Inflammatory macrophage treated with lipopolysaccharide for 4 hours (primary cell): ENCODE results near the gene OSBPL3.

Experiments
- DNase-seq: peaks from one replicate; pipeline ENCODE4 v3.0.0-alpha.2; 2020

The OSBPL3 gene

DNA sequence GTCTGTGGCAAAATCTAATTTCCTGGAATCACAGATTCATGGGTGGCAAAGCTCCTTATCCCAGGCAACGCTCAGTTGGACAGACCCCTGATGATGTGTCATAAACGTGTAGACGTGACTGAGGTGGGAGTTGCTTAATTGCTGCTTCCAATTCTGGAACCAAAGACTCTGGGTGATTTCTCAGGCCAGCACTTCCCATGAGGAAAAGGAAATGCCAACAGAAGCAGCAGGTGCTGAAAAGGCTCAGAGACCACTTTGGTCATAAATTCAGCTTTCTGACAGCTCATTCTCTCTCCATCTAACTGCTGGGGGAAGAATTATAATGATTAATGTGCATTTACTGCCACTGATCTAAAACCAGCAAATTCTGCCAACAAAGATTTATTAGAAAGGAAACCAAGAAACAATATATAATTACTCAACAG is 88.7 kb downstream of the OSBPL3 start:
- DNase-seq, result no peak

DNA sequence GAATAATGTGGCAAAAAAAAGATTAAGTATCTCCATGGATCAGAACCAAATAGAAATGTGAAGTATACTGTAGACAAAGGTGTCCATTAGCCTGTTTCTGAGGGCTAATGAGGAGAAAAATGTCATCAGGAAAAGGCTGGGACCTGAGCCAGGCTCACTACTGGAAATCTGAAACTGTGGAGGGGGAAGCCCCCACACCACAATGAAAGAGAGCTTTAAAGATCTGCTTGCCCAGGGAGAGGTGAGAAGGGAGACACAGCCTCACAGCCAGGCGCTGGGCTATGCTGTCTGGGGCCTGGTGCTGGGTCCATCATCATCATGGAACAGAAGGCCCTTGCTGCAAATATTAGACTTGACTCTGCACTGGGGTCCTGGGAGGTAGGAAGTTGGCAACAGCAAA is 90.4 kb downstream of the OSBPL3 start:
- no peak for DNase-seq

DNA sequence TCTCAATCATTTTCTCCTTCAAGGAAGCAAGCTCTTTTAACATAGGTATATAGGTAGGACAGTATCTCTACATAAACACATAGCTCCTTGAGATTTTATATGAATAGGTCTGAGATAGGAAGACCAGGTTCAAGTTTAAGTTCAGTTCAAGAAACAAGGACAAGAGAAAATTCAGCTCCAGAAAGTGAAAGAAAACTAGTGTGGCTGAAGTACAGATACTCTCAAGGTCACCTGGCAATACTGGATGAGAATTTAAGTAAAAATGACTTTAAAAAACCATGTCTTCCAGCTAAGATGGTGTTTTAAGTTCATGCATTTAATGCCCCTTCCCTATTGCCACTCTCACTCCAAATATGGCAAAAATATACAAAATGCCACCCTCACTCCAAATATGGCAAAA is 91.3 kb downstream of the OSBPL3 start:
- DNase-seq, result no peak

DNA sequence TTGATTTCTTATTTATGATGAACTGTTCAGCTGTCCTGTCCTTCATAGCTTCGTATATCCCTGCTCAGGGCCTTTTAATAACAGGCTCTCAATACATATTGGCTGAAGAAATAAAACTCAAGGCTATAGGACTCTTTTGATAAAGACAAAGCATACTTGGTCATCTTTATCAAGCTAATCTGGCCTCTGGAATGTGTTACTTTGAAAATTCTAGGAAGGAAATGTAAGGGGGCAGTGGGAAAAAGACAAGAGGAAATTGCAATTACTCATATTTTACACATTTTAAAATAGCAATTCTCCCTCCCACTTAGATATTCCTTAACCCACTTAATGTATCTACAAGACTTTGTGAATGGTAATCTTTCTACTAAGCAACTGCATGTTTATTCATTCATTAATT is 94.3 kb downstream of the OSBPL3 start:
- no peak for DNase-seq

DNA sequence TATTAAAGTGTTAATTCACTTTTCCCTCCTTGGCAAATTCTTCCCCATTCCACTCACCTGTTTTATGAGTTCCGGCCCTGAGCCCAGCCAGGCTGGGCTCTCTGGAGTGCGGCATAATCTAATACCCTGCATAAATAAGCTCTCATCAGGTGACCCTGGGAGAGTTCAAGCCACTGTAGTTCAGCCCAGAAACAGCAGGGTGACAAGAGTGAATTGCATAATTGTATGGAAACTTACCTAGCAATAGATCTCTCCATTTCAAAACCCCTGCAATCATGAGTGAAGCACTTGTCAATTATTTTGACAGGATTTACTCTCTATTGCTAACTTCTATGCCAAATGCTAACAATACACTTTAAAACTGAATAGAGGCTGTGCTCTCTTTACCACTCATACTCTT is 94.7 kb downstream of the OSBPL3 start:
- DNase-seq, result no peak

DNA sequence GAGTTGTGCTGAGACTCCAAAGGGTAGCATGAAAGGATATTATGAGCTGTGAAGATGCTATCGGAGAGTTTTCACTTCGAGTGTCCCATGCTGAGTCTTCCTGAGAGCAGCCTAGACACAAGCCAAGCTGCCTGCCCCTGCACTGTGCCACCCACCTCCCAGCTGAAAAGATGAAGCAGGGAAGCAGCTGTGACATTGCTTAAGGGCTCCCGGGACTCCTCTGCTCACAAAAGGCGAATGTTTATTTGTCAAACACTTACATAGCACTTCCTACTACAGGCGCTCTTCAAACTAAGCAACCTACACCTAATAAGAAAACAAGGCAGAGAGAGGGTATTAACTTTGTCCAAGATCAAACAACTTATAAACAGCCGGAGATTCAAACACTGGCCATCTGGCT is 95.6 kb downstream of the OSBPL3 start:
- no peak for DNase-seq

- DNase-seq, result no peak
Measured at GRCh38 chr7:24883622-24884013, 96.4 kb downstream of the OSBPL3 start.

- no peak for DNase-seq
Measured at GRCh38 chr7:24882989-24883621, 96.9 kb downstream of the OSBPL3 start.

GRCh38 chr7:24881623-24882022 is 98.4 kb downstream of the OSBPL3 start:
- no peak for DNase-seq

DNA sequence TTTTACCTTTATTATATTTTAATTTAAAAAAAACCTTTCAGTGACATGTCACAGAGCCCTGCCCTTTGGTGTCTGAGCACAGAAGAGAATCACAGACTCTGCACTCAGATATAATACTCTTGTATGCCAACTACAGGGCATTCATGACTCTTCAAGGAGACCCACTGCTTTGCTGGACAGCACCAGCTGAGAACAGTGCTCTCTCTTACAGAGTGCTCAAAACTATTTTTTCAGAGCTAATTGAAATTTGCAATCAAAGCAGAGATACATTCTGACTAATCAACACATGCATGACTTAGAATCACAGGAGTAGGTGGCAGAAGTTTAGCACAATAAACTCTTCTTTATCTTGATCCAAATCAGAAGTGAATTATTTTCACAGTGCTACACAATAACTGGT is 99.1 kb downstream of the OSBPL3 start:
- DNase-seq, result no peak

- DNase-seq, result no peak
Measured at GRCh38 chr7:24879291-24879690, 100.7 kb downstream of the OSBPL3 start.

DNA sequence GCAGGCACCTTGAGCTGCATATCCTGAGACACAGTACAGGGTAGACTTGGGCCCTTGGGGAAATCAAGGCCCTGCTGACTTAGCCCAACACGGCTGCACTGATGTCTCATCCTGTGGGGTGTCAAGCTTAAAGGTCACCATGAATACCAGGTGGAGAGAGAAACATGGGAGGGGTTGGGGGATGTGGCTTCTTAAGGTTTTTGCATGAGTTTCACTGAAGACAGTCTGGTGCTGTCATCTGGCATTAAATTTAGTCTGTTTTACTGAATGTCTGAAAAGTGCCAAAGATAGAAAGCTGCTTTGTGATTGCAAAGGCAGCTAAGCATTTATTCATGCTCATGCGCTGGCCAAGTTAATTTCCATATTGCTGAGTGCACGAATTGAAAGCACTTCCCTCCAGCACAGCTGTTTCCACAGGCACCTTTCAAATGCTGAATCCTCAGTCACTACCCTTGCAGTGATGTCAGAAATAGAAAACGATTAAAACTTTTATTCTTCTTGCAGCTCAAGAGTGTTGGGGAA is 102.1 kb downstream of the OSBPL3 start:
- DNase-seq, result peak; percentile 67

GRCh38 chr7:24874791-24875190 is 105.2 kb downstream of the OSBPL3 start:
- no peak for DNase-seq

DNA sequence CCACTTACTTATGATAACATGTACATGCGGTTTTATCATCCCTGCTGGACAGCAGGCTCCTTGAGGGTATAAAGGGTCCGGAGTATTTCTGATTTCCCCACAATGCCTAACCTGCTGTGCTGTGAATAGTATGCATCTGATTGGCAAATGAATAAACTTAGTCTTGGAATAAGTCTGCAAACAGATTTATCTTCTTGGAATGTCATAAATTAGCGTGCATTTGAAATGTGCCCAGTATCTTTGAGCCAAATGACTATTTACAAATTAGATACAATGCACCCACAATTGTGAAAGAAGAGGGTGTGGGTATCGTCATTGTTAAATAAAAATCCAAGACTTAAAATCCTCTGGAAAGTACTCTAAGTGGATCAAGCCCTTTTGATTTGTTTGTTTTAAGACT is 106.0 kb downstream of the OSBPL3 start:
- no peak for DNase-seq

DNA sequence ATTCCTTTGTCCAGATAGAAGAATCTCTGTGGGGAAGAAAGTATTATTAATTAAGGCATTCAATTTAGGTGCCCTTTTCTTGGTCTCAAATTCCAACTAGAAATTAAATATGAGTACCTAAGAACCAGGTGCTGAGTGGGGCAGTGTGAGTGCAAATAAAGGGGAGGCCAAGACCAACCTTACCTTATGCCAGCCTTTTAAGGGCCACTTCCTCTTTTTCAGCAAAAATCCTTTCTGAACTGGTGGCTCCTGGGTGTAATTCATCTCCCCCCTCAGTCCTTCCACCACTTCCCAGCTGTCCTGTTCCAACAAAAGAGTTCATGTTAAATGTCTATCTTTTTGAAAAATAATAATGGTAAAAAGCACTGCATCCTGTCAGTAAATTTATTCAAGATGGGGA is 108.2 kb downstream of the OSBPL3 start:
- DNase-seq, result no peak

- no peak for DNase-seq
Measured at GRCh38 chr7:24870766-24871165, 109.2 kb downstream of the OSBPL3 start.

DNA sequence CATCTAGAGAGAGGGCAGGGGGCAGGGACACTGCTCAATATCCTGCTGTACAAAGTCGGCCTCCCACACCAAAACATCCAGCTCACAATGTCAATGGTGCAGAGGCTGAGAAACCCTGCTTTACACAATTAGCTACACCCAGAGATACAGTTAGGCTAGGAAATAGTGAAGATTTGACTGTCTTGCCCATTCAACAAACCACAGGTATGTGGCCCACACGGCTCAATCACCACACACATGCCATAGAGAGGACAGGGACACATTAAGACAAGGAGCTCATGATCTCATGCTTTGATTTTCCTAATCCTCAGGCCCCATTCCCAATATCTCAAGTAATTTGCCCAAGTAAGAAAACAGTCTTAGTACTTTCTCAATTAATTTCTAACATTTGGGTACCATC is 110.4 kb downstream of the OSBPL3 start:
- DNase-seq, result no peak

GRCh38 chr7:24868741-24869140 is 111.2 kb downstream of the OSBPL3 start:
- DNase-seq, result no peak

- peak; percentile 51 for DNase-seq
Measured at GRCh38 chr7:24866004-24866615, 113.9 kb downstream of the OSBPL3 start.

DNA sequence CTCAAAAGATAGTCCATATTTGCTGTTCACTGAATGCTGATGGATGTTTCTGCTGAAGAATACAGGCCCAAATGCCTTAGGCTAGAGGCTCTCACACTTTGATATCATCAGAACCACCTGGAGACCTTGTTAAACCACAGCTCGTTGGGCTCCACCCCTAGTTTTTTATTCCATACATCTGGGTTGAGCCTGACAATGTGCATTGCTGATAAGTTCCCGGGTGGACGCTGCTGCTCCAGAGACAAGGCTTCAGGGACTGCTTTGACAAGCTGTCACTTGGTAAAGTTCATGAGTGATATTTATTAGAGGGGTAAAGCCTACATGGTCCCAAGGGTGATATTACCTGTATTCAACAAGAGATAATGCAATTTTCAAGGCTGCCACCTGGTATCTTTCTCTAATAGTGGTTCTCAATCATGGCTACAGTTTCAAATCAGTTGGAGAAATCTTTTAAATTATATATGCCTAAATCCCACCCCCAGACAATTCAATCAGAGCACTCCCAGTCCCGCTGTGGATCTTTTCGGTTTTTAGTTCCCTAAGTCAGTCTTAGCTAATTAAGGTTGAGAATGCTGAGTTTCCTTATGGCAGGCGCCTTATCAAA is 115.7 kb downstream of the OSBPL3 start:
- DNase-seq, result no peak

DNA sequence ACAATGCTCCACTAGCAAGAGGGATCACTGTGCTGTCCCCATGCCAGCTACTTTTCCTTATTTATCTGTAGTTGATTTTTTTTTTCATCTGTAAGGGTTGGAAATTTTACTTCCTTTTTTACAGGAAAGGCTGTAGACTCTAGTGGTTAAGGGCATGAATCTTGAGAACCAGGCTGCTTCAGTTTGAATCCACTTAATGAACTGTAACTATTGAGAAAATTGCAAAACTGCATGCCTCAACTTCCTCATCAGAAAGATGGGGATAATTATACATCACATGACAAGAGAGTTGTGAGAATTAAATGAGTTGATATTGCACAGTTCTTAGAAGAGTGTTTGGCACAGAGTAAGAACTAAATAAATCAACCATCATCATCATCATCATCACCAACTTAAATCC is 116.4 kb downstream of the OSBPL3 start:
- peak; percentile 54 for DNase-seq

- no peak for DNase-seq
Measured at GRCh38 chr7:24862461-24862860, 117.5 kb downstream of the OSBPL3 start.

- no peak for DNase-seq
Measured at GRCh38 chr7:24861336-24861735, 118.6 kb downstream of the OSBPL3 start.

- no peak for DNase-seq
Measured at GRCh38 chr7:24860611-24861010, 119.4 kb downstream of the OSBPL3 start.
